IPS DF 4.7 (cell line): ENCODE results near the gene LIG3.
"Not testable (repeated sequence)": the region's sequence is repeated elsewhere in the genome, so short reads cannot be mapped to it uniquely, and the experiment has no call there.

Experiments used
- DNase-seq: peaks from one replicate; pipeline ENCODE4 v3.0.0-alpha.2; 2013; ENCODE audit warnings: low spot score; ENCODE audit errors: extremely low read depth

LIG3 gene

DNA sequence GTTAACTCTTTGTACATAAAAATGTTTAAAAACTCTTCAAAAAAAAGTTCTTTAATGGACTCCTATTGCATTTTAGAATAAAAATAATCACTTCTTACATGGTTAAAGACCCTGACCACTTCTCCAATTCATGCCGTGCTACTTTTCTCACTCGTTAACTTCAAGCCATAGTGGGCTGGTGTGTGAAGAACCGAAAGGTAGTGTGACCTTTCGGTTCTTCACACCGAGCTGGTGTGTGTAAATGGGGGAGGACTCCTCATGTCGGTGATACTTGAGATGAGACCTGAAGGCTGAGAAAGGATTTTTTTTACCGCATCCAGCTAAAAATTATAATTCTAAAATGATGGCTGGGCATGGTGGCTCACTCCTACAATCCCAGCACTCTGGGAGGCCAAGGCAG is 61.1 kb downstream of the LIG3 start:
- DNase-seq = no peak

DNA sequence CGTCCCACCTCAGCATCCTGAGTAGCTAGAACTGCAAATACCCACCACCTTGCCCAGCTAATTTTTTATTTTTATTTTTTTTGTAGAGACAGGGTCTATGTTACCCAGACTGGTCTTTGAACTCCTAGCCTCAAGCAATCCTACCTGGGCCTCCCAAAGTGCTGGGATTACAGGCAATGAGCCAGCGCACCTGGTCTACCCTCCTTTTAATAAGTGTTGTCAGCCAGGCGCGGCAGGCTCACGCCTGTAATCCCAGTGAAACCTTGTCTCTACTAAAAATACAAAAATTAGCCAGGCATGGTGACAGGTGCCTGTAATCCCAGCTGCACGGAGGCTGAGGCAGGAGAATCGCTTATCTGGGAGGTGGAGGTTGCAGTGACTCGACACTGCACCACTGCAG is 63.9 kb downstream of the LIG3 start:
- DNase-seq = no peak

DNA sequence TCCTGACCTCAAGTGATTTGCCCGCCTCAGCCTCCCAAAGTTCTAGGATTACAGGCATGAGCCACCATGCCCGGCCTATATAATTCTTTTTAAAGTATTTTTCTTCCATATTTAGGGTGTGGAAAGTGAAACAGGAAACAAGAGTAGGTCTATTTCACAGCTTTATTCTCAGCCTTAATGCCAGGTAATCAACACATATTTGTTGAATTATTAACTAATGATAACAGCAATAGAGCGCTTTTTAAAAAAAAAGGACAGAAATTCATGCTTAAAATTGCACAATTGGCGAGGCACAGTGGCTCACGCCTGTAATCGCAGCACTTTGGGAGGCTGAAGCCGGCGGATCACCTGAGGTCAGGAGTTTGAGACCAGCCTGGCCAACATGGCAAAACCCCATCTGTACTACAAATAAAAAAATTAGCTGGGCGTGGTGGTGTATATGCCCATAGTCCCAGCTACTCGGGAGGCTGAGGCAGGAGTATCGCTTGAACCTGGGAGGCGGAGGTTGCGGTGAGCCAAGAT is 65.2 kb downstream of the LIG3 start:
- DNase-seq = not testable (repeated sequence)

DNA sequence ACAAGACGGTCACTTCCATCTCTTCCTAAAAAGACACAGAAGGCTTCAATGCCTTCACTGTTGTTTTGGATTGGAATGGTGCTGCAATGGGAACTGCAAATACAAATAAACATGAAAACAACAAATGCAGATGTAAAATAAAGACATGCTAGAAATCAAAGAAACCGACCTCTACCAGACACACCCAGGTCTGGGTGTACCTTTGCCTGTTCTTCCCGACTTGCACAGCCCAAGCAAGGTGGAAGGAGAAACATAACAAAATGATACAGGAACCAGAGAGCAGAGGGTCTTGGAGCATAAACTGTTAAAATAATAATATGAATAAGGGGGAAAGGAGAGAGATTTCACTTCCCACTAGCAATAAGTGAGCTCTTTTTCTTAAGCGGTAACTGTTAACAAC is 65.9 kb downstream of the LIG3 start:
- no peak for DNase-seq

DNA sequence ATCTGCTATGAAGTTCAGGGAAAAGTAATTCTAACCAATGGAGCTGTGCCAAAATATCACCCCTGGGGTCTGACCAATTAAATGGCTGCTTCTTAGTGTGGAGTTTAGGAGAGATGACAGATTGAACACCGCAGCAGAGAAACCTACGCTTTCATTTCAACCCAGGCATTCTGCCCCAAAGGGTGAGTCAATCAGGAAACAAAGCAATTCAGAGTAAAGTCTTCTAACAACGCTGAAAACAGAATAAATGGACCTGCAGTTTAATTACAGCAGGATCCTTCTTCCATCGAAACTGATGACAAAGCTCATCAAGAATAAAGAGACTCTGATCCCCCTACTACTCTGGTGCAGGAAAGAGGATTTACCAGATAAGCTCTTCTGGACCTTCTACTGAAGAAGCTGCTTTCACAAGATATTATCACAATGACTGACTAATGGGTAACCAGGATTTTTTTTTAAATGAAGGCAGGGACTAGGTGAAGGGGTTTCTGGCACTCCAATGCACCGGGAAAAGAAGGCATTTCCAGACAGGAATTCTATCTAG is 66.5 kb downstream of the LIG3 start:
- DNase-seq = no peak

DNA sequence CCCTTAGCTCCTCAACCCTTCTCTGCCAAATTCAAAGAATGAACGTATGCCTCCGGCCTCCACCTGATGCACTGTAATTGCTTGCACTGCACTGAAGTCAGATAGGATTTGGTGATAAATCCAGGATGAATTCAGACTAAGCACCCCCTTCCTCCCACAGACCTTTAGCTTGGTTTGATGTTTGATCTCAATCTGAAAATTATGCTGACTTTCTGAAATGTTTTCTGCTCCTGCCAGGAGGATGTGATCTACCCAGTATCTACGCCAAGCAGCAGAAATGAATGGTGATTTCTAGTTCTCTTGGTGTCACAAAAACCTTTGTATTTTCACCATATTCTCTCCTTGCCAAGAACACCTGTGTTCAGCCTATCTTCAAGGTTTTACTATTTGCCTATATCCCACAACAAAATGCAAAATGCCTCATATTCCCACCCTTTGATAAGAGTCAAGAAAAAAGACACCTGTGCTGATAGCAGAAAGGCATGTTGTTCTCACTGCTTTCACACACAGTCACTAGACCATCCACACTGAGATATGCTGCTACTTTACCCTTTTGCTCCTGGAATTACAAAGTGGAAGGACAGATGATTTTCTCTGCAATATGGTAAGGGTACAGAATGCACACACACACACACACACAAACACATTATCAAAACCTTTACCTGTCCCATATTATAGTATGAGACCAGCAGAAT is 68.5 kb downstream of the LIG3 start:
- no peak for DNase-seq

DNA sequence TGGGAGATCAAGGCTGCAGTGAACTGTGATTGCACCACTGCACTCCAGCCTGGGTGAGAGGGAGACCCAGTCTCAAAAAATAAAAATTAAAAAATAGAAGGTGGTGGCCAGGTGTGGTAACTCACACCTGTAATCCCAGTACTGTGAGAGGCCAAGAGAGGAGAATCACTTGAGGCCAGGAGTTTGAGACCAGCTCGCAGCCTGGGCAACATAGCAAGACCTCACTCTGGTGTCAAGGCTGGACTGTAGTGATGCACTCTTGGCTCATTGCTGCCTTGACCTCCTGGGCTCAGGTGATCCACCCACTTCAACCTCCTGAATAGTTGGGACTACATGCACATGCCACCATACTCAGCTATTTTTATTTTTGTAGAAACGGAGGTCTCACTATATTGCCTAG is 69.9 kb downstream of the LIG3 start:
- DNase-seq = no peak

DNA sequence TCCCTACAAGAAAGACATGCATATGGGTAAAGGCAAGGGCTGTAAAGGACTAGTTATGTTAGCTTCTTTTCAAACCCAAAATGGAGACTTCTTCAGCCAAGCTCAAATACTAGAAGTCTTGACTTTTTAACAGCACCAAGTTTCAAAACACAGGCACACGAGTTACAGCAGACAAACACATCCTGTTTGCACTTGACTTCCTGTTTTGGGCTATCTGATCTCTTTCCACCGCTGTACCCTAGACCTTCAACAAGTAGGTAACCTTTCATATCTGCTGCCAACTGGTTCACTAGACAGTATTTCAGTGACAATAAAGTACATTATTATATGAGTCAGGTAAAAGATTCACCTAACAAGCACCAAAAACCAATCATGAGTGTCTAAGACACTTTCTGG is 70.9 kb downstream of the LIG3 start:
- DNase-seq = no peak

DNA sequence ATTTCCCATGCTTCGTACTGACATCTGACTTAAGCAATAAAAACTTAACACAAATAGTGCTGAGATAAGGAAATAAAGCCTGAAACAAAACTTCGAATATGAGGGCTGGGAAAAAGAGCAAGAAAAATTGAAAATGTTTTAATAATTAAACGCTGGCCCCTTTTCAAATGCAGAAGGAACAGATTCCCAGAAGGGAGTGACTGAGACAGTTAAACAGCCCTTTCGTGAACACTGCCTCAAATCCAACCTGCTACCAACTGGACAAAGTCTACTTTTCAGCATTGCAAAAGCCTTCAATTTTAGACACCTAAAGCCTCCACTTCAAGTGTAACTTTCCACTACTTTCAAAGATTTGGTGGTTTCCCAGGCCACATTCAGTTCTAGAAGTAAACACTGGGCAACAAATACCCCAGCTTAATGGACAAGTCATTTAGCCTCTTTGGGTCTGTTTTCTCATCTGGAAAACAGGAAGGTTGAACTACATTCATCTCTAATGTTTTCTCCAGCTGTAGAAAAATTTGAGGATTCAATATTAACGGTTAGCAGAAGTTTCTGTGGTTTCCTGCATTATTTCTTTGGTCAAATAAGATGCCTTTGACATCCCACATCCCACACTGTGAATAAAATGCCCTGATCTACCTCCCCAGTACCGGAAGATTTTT is 71.4 kb downstream of the LIG3 start:
- DNase-seq = no peak

DNA sequence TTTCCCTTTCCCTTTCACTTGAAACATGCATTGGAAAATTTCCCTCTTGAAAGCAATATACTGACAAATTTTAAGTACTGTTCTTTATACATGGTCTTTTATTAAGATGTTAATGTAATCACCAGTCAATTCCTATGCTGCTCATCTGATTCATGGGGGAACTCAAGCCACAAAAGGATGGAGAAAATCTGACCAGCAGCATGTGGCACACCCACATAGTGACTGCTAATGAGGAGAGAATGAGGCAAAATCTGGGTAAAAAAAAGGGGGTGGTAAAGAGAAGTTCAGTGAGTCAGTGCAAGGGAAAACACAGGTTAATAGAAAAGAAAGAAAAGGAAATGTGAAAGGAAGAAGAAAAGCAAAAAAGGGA is 71.9 kb downstream of the LIG3 start:
- DNase-seq = no peak

DNA sequence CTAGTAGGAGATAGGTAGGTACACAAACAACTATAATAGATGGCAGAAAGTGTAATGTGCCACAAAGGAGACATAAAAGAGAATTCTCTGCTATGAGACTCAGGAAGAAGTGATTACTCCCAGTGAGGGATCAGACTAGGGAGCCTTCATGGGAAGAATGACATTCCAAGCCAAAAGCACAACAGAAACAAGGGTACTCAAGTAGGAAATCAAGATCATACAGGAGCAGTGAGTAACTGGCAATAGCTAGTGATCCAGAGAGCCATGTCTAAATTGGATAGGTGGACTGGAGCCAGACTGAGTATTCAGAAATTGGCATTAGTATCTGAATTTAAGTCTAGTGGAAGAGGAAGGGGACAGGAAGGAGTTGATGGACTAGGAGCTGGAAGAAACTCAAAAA is 72.5 kb downstream of the LIG3 start:
- no peak for DNase-seq

DNA sequence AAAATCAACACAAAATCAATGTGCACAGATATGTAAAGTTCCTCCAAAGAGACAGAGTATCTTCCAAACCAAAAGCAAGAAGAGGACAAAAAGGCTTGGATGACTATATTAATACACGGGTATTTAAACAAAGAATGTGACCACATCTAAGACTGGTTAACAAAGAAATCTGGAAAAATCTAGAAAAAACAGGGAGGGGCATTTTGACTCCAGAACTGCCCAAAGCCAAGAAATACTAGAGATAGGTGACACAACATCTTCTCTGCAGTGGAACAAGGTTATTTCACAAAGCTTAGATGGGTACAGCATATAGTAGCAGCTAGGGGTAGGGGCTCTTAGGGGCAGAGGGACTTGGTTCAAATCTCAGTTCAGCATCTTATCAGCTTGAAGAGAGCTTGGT is 72.9 kb downstream of the LIG3 start:
- DNase-seq = no peak

DNA sequence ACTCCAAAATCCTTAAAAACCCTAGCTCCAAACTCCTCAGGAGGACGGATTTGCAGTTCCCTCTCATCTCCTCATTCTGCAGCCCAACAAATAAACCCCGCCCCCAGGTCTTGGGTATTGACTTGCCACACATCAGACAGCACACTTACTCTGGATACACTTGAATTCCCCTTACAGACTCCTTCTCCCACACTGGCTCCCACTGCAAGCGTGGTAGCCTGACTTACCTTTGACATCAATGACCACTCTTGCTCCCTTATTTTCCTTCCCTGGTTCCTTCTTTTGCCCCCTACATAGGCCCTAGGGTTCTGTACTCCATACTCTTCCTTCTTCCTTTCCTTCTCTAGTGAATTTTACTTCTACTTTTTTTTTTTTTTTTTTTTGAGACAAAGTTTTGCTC is 75.7 kb downstream of the LIG3 start:
- DNase-seq = no peak

DNA sequence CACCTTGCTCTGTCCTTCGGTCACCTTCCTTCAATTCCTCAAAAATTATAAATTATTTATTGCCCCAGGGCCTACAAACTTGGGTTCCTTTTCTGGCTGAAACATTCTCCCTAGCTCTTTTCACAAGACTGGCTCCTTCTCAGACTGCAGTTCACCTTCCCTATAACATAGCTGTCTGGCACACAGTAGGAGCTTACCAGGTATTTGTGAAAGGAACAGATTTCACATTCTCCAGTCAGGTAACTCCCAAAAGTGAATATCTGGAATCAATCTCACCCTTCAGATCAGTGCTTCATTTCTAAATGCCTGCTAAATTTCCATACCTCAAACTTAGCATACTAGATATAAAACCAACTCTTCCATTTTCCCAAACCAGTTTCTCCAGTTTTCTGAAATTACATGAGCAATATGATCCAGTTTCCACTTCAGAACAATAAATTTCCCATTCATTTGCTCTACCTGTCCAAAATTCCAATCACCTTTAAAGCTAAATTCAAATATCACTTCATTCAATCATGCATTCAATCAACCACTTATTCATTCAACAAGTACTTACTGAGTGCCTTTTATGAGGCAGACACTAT is 77.1 kb downstream of the LIG3 start:
- DNase-seq = no peak
